Stimulated activated CD4-positive, alpha-beta T cell treated with anti-CD3 and anti-CD28 coated beads, TNF-alpha, amount 100 ng/mL, for 1 hour (primary cell): ENCODE data around the gene KRTCAP2.

Source experiments
- DNase-seq, 3 donors: peaks; one replicate each; pipeline ENCODE4 v3.0.0-alpha.2; 2020; ENCODE audit warnings: low read depth in 3 of 3, low spot score in 1 of 3

KRTCAP2 gene

GRCh38 chr1:155184351-155184811 is 11.3 kb upstream of the KRTCAP2 start:
- no peak for DNase-seq

GRCh38 chr1:155183775-155184221 is 10.7 kb upstream of the KRTCAP2 start:
- DNase-seq, result no peak

GRCh38 chr1:155182052-155182550 is 9.0 kb upstream of the KRTCAP2 start:
- DNase-seq, result no peak

- DNase-seq, result no peak
Observed at GRCh38 chr1:155181371-155182051, 8.4 kb upstream of the KRTCAP2 start.

- DNase-seq, result no peak
Observed at GRCh38 chr1:155179112-155180031, 6.3 kb upstream of the KRTCAP2 start.

GRCh38 chr1:155178441-155179111 is 5.5 kb upstream of the KRTCAP2 start:
- no peak for DNase-seq

- DNase-seq, result no peak
Observed at GRCh38 chr1:155177918-155178281, 4.8 kb upstream of the KRTCAP2 start.

GRCh38 chr1:155177192-155177917 is 4.3 kb upstream of the KRTCAP2 start:
- DNase-seq, result no peak

- DNase-seq, result peak; percentile 59 to 82 (median 70)
Observed at GRCh38 chr1:155176544-155177071, 3.5 kb upstream of the KRTCAP2 start.

GRCh38 chr1:155175927-155176371 is 2.8 kb upstream of the KRTCAP2 start:
- no peak for DNase-seq

- DNase-seq, result no peak
Observed at GRCh38 chr1:155175281-155175926, 2.3 kb upstream of the KRTCAP2 start.

GRCh38 chr1:155174324-155175280 is 1.5 kb upstream of the KRTCAP2 start:
- DNase-seq, result no peak

- peak in 1 of 3 donors; percentile 55 for DNase-seq
Observed at GRCh38 chr1:155173478-155174323, 597 bp upstream of the KRTCAP2 start, which contains the start of gene TRIM46. Gene TRIM46, plus strand, starts transcription at chr1:155173849. Its CDS starts 118 bp downstream, at chr1:155173967.

GRCh38 chr1:155171836-155172731 is 1.0 kb downstream of the KRTCAP2 start:
- no peak for DNase-seq

- DNase-seq, result no peak
Observed at GRCh38 chr1:155170806-155171205, 2.3 kb downstream of the KRTCAP2 start.

GRCh38 chr1:155170101-155170785 is 2.9 kb downstream of the KRTCAP2 start:
- no peak for DNase-seq
